Large intestine (tissue), 3 donors: Measurements from ENCODE around the gene PDGFC. TPM values are rescaled to one million over a fixed set of nuclear protein-coding genes. Genes with fewer than 3 reads are reported as not detected.

Experiments
- DNase-seq, 2 donors: peaks; one replicate each; pipeline versions ENCODE4 v3.0.0 to v3.0.0-alpha.2; 2013
- H3K27ac ChIP-seq: one replicate; pipeline ENCODE4 v1.5.1; 2013; ENCODE audit warnings: low read length
- H3K27me3 ChIP-seq: 2 replicates; pipeline ENCODE4 v1.6.1; 2013; ENCODE audit warnings: low read length; ENCODE audit not compliant: control insufficient read depth, insufficient read depth
- H3K36me3 ChIP-seq: 2 replicates; pipeline ENCODE4 v1.6.1; 2013; ENCODE audit warnings: low read length; ENCODE audit not compliant: control insufficient read depth, insufficient read depth
- H3K4me1 ChIP-seq: one replicate; pipeline ENCODE4 v1.6.1; 2013; ENCODE audit warnings: low read length; ENCODE audit not compliant: control insufficient read depth, insufficient read depth
- H3K4me3 ChIP-seq: one replicate; pipeline ENCODE4 v1.5.1; 2013; ENCODE audit warnings: low read length
- H3K9me3 ChIP-seq: one replicate; pipeline ENCODE4 v1.6.1; 2013; ENCODE audit warnings: mild to moderate bottlenecking, low read depth, low read length, moderate library complexity; ENCODE audit not compliant: control insufficient read depth
- WGBS: methylation state at CpG from one replicate; pipeline ENCODE4 v1.1.5; 2013; ENCODE audit warnings: low lambda C conversion rate; ENCODE audit not compliant: insufficient coverage; 5-methylcytosine and 5-hydroxymethylcytosine counted together
- polyA plus RNA-seq: library from polyadenylated mRNA; unstranded; fragments of 120-200 nt; gene quantifications from one replicate; pipeline ENCODE4 v1.2.1, GENCODE V29; 2013

The PDGFC gene
- polyA plus RNA-seq, 1 donor: 23.5 TPM

GRCh38 chr4:156738766-156739165 is 232.8 kb downstream of the PDGFC start:
- WGBS: no CpG with 5 or more reads among the region's 2 CpGs

DNA sequence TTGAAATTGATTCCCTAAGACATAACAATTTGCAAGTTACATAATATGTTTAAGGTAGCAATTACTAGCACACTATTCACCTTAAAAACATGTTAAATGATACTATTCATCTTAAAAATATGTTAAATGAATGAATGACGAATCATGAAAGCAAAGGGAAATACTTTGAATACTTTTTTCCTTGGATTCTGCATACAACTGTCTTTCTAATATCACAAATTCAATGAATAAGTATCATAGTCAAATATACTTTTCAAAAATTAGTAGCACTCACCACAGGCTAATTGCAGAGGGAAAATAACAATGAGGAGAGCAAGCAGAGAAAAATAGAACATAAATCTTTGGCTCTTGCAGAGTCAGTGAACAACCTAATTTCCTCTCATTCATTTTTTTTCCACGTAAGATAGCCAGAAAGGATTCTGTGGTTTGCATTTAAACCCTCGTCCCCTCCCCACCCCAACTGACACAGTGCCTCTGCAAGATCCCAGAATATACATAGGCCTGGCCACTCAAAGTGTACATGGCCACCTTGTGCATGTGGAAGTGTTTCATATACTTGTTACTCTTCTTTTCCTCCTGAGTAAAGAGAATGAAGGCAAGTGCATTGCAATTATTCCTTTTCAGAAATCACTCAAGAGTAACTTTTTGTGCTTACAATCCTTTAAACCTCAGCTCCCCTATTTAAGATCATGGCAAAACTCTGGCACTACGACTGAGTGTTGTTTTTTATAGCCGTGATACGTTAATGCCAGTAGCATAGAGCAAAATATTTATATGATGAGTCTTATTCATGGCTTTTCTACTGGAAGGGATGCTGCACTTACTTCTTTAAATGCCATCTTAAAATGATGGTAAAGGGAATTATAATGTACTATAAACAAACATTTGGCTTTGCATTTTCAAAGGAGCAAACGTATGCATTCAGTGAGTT is 236.4 kb downstream of the PDGFC start:
- Histone ChIP-seq H3K27ac (no peak overlapping the region), H3K27me3 (no peaks in the 10 kb centered on the region), H3K9me3 (peaks cover 8% of the 10 kb centered on the region), H3K4me3 (no peak overlapping the region), H3K36me3 (no peaks in the 10 kb centered on the region), H3K4me1 (no peaks in the 10 kb centered on the region)
- WGBS: 100% methylated on average over 2 of the region's 7 CpGs
- DNase-seq: no peak

More at GRCh38 chr4:156738766-156739165, 232.8 kb downstream of the PDGFC start:
- no peak for DNase-seq
- Histone ChIP-seq H3K4me1 (no peaks in the 10 kb centered on the region), H3K27me3 (no peaks in the 10 kb centered on the region), H3K9me3 (no peaks in the 10 kb centered on the region), H3K36me3 (no peaks in the 10 kb centered on the region), H3K27ac (no peak overlapping the region), H3K4me3 (no peak overlapping the region)

DNA sequence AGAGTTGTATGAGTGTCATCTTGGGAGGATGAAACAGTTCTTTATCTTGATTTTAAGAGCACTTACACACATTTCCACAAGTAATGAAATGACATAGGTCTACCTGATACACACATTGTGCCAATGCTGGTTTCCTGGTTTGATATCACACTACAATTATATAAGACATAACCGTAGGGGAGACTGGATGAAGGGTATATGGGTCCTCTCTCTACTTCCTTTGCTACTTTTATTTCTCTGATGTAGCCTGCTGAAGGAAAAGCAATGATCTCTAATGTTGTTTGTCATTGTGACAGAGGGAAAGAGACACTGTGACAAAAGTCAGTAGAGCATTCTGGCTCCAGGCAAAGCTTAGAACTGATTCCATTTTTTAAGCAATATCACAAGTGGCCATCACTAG is 238.0 kb downstream of the PDGFC start:
- WGBS: no CpG with 5 or more reads among the region's 1 CpG
- Histone ChIP-seq H3K4me3 (no peak overlapping the region), H3K9me3 (peaks cover 8% of the 10 kb centered on the region)

GRCh38 chr4:156732634-156733033 is 239.0 kb downstream of the PDGFC start:
- Histone ChIP-seq H3K27me3 (no peaks in the 10 kb centered on the region), H3K27ac (no peak overlapping the region), H3K9me3 (peaks cover 8% of the 10 kb centered on the region), H3K36me3 (no peaks in the 10 kb centered on the region), H3K4me3 (no peak overlapping the region), H3K4me1 (no peaks in the 10 kb centered on the region)
- no peak for DNase-seq
- WGBS: 95% methylated on average over 6 of the region's 6 CpGs

More for the DNA sequence above, 238.0 kb downstream of the PDGFC start:
- DNase-seq: no peak
- Histone ChIP-seq H3K36me3 (no peaks in the 10 kb centered on the region), H3K4me1 (no peaks in the 10 kb centered on the region), H3K27ac (no peak overlapping the region), H3K27me3 (no peaks in the 10 kb centered on the region)

DNA sequence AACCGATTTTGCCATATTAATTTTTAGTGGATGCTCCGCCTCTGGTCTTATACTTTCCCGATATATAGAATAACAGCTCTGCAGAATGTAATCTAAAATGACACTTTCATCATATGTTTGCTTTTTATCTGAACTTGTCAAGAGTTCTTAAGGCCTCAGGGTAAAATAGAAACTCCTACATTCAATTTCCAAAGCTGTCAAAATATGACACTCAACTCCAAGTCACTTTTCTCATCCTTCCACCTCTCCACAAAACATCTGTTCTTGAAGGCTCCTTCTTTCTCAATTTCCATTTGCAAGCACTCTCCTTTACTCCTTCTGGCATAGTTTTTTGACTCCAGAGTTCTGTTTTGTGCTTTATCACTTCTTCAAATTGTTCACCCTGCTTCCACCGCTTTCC is 242.2 kb downstream of the PDGFC start:
- H3K4me1 ChIP-seq: no peaks in the 10 kb centered on the region
- H3K27me3 ChIP-seq: no peaks in the 10 kb centered on the region
- peaks cover 9% of the 10 kb centered on the region for H3K9me3 ChIP-seq
- no peak for DNase-seq
- WGBS: 88% methylated on average over 3 of the region's 4 CpGs
- no peak overlapping the region for H3K4me3 ChIP-seq
- no peaks in the 10 kb centered on the region for H3K36me3 ChIP-seq
- H3K27ac ChIP-seq: no peak overlapping the region

DNA sequence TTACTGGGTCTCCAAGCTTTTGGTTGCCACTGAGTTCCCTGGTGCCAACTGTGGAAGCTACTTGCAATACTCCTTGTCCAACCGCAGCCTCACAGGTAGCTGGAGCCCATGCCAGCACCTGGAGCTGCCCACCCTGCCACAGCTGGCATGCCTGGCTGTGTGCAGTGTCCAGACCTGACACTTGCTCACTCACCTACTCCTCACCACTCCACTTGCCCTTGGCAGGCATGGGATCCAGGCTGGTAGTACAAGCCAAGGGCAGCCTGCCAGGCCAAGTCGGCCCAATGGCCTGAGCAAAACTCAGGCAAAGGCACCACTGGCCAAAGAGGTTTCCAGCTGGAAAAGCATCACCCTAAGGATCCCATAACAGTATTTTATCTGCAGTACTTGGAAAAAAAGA is 246.3 kb downstream of the PDGFC start:
- H3K4me3 ChIP-seq: no peak overlapping the region
- no peak for DNase-seq
- peaks cover 9% of the 10 kb centered on the region for H3K9me3 ChIP-seq
- no peaks in the 10 kb centered on the region for H3K4me1 ChIP-seq
- no peaks in the 10 kb centered on the region for H3K36me3 ChIP-seq
- WGBS: no CpG with 5 or more reads among the region's 2 CpGs
- H3K27ac ChIP-seq: no peak overlapping the region
- no peaks in the 10 kb centered on the region for H3K27me3 ChIP-seq

DNA sequence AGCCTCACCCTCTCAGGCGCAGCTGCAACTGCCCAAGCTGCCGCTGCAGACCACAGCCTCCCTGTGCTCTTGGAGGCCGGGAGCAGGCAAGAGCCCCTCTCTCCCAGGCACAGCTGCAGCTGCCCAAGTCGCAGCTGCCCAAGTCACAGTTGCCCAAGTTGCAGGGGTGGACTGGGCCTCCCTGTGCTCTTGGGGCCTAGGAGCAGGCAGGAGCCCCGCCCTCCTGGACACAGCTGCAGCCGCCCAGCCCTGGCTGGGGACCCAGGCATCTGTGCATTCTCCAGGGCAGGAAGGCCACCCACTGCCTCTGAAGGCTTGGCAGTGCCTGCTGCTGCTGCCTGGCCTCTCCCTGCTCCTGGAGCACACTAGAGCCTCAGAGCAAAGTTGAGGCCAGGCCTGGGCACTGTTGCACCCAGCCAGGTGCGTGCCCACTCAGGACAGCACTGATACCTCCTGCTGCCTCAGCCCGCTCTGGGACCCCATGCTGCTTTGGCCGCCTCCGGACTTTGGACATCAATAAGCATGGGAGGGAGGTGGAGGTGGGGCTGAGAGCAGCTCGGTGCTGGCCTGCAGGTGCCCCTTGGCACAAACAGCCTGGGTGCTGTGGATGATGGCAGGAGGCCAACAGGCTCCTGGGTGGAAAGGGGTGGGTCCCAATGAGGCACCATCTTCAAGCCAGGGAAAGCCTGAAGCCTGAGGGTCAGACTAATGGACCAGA is 247.5 kb downstream of the PDGFC start:
- no peaks in the 10 kb centered on the region for H3K27me3 ChIP-seq
- no CpG with 5 or more reads among the region's 11 CpGs for WGBS
- no peak for DNase-seq
- no peak overlapping the region for H3K4me3 ChIP-seq
- H3K9me3 ChIP-seq: peaks cover 9% of the 10 kb centered on the region
- H3K4me1 ChIP-seq: no peaks in the 10 kb centered on the region
- no peaks in the 10 kb centered on the region for H3K36me3 ChIP-seq
- no peak overlapping the region for H3K27ac ChIP-seq

GRCh38 chr4:156718226-156718625 is 253.4 kb downstream of the PDGFC start:
- no peaks in the 10 kb centered on the region for H3K9me3 ChIP-seq
- no peak overlapping the region for H3K27ac ChIP-seq
- no peaks in the 10 kb centered on the region for H3K27me3 ChIP-seq
- no peak overlapping the region for H3K4me3 ChIP-seq
- no CpG with 5 or more reads among the region's 8 CpGs for WGBS
- no peaks in the 10 kb centered on the region for H3K36me3 ChIP-seq
- DNase-seq: no peak
- H3K4me1 ChIP-seq: no peaks in the 10 kb centered on the region

DNA sequence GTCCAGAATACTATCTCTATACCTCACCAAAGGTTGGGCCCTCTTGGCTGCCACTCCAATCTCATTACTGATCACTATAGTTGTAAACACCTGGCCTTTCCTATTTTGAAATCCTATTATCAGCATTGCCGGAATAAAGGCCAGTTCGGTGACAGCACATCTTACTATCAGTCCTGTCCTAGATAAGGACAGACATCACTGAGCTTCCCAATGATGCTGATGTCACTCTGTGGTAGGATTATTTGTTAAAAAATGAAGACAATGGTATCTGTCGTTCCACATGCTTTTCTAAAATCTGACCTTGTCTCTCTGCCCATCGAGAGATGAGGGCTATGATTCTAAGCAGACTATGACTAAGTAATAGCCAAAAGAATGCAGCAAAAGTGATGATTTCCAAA is 260.4 kb downstream of the PDGFC start:
- Histone ChIP-seq H3K4me3 (no peak overlapping the region), H3K9me3 (no peaks in the 10 kb centered on the region), H3K27me3 (no peaks in the 10 kb centered on the region), H3K27ac (no peak overlapping the region), H3K36me3 (no peaks in the 10 kb centered on the region), H3K4me1 (no peaks in the 10 kb centered on the region)
- no peak for DNase-seq
- WGBS: 83% methylated on average over 1 of the region's 4 CpGs
